Uterus (tissue), 4 donors: ENCODE data around the gene LANCL3. TPM values are rescaled to one million over a fixed set of nuclear protein-coding genes. Genes with fewer than 3 reads are reported as not detected.
"Not testable (repeated sequence)": the region's sequence is repeated elsewhere in the genome, so short reads cannot be mapped to it uniquely, and the experiment has no call there.

Experiments used
- DNase-seq, 2 donors: peaks; one replicate each; pipeline ENCODE4 v3.0.0-alpha.2; 2019 to 2020
- H3K27ac ChIP-seq, 2 donors: fragments of 200-600 bp; sonication (generic); 1 replicate in 1 of 2; 2 replicates in 1 of 2; pipeline ENCODE4 v1.5.1; 2016 to 2018
- H3K27me3 ChIP-seq, 2 donors: fragments of 200-600 bp; sonication (generic); one replicate each; pipeline ENCODE4 v1.5.1; 2018 to 2019; ENCODE audit warnings: control low read depth in 1 of 2
- H3K36me3 ChIP-seq, 2 donors: fragments of 200-600 bp; sonication (generic); one replicate each; pipeline ENCODE4 v1.5.1; 2019; ENCODE audit warnings: control low read depth in 1 of 2
- H3K4me1 ChIP-seq, 2 donors: fragments of 200-600 bp; sonication (generic); one replicate each; pipeline ENCODE4 v1.5.1; 2018 to 2019; ENCODE audit warnings: control low read depth in 1 of 2
- H3K4me3 ChIP-seq, 2 donors: fragments of 200-600 bp; sonication (generic); 1 replicate in 1 of 2; 2 replicates in 1 of 2; pipeline ENCODE4 v1.5.1; 2018 to 2019; ENCODE audit warnings: mild to moderate bottlenecking in 1 of 2
- H3K9me3 ChIP-seq, 2 donors: fragments of 200-600 bp; sonication (generic); one replicate each; pipeline ENCODE4 v1.5.1; 2019; ENCODE audit warnings: control low read depth in 1 of 2
- CTCF ChIP-seq, 4 experiments: fragments of 200-600 bp in 2 of 4; fragments of 450-650 bp in 2 of 4; sonication (generic) in 2 of 4; IDR thresholded peaks; one replicate each; pipeline ENCODE4 v1.5.1; 2016 to 2019; ENCODE audit warnings: antibody characterized with exemption in 4 of 4, mild to moderate bottlenecking in 2 of 4, moderate library complexity in 1 of 4
- POLR2A ChIP-seq, 2 donors: fragments of 450-650 bp; IDR thresholded peaks; one replicate each; pipeline ENCODE4 v1.6.1; 2016; ENCODE audit warnings: antibody characterized with exemption in 2 of 2, mild to moderate bottlenecking in 1 of 2, moderate library complexity in 1 of 2
- intact Hi-C: fragments of 100-400 bp; cut with DNase I; formaldehyde crosslinking; loops from one replicate; pipeline ENCODE4 v1.15.1; 2023; ENCODE audit warnings: low total_unique reads
- total RNA-seq, 4 donors: library from RNA; depleted of rRNA in 3 of 4; stranded (reverse); fragments of >200 nt in 3 of 4; gene quantifications; one replicate each; pipeline versions ENCODE4 v1.1.0 to v1.2.4, GENCODE V29; 2014 to 2023
- donor health status: DM: yes; HTN: yes; CAD: no.

Gene LANCL3
- total RNA-seq, 4 donors from 2014 or later, result 0.12 to 0.83 TPM; not detected in 2

GRCh38 chrX:37553476-37553875 lies 18.0 kb upstream of the LANCL3 start:
- no peaks in the 10 kb centered on the region for H3K9me3 ChIP-seq
- no peak overlapping the region for H3K4me3 ChIP-seq
- intact Hi-C loops, result no loop called here
- no peak for DNase-seq
- H3K27ac ChIP-seq, result no peak overlapping the region
- H3K4me1 ChIP-seq, result no peaks in the 10 kb centered on the region
- no peak for TF ChIP-seq POLR2A (IDR thresholded peaks at IDR 0.05)
- TF ChIP-seq CTCF (IDR thresholded peaks at IDR 0.05), result no peak
- H3K27me3 ChIP-seq, result no peaks in the 10 kb centered on the region
- no peaks in the 10 kb centered on the region for H3K36me3 ChIP-seq

GRCh38 chrX:37565254-37565653 lies 6.2 kb upstream of the LANCL3 start:
- not testable (repeated sequence) for H3K36me3 ChIP-seq

DNA sequence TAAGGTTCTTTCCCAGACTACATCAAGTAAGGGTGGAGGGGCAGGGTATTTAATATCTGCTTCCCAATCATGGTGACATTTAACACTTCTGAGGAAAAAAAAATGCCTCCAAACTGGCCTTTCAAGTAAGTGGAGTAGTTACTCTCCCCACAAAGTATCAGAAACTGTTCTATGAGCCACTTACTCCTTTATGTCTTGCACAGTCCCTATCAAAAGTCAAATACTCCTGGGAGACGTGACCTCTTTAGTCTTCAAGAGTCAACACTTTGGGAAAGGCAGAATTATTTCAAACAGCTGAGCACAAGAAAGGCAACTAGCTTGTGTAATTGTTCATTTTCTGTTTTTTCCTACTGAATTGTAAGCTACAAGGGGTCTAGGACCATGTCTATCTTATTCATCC lies 1.1 kb upstream of the LANCL3 start:
- intact Hi-C loops, H3K27ac ChIP-seq, H3K27me3 ChIP-seq, H3K4me3 ChIP-seq, H3K36me3 ChIP-seq, DNase-seq, H3K9me3 ChIP-seq, H3K4me1 ChIP-seq: not testable (repeated sequence)

More at GRCh38 chrX:37565254-37565653, 6.2 kb upstream of the LANCL3 start:
- H3K4me1 ChIP-seq, DNase-seq, H3K9me3 ChIP-seq, intact Hi-C loops, H3K4me3 ChIP-seq, H3K27me3 ChIP-seq, H3K27ac ChIP-seq: not testable (repeated sequence)

GRCh38 chrX:37572108-37572587 lies 687 bp downstream of the LANCL3 start:
- intact Hi-C loops, H3K27ac ChIP-seq: not testable (repeated sequence)

DNA sequence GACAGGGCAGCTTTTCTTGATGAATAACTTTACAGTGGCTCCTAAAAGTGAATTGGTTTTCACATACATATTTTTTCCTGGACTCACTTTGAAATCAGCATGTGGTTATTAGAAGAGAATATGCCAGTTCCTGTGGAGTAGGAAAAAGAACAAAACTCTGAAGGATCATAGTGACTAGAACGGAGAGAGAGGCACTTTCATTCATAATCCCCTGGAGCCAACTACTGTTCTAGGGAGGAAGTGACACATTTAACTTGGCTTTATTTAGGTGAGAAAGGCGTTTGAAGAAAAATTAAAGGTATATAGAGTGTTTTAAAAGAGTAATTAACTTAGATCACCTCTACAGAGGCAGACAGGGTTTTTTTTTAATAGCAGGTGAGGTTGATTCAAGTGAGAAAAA lies 1.7 kb downstream of the LANCL3 start:
- DNase-seq, H3K4me1 ChIP-seq, H3K9me3 ChIP-seq, intact Hi-C loops, H3K27me3 ChIP-seq, H3K36me3 ChIP-seq, H3K4me3 ChIP-seq, H3K27ac ChIP-seq: not testable (repeated sequence)

More at GRCh38 chrX:37572108-37572587, 687 bp downstream of the LANCL3 start:
- H3K9me3 ChIP-seq, H3K27me3 ChIP-seq, H3K4me1 ChIP-seq, H3K36me3 ChIP-seq, DNase-seq: not testable (repeated sequence)
- H3K4me3 ChIP-seq, result peak overlapping the region in 1 of 2 donors; percentile 17

- H3K36me3 ChIP-seq, result no peaks in the 10 kb centered on the region
- no peaks in the 10 kb centered on the region for H3K27me3 ChIP-seq
- no peaks in the 10 kb centered on the region for H3K4me1 ChIP-seq
- no peak overlapping the region for H3K4me3 ChIP-seq
- TF ChIP-seq POLR2A (IDR thresholded peaks at IDR 0.05), result no peak
- no peak for TF ChIP-seq CTCF (IDR thresholded peaks at IDR 0.05)
- H3K27ac ChIP-seq, result no peak overlapping the region
- intact Hi-C loops, result no loop called here
- H3K9me3 ChIP-seq, result no peaks in the 10 kb centered on the region
- DNase-seq, result no peak
These were observed 6.6 kb downstream of the LANCL3 start for GRCh38 chrX:37578045-37578444.

DNA sequence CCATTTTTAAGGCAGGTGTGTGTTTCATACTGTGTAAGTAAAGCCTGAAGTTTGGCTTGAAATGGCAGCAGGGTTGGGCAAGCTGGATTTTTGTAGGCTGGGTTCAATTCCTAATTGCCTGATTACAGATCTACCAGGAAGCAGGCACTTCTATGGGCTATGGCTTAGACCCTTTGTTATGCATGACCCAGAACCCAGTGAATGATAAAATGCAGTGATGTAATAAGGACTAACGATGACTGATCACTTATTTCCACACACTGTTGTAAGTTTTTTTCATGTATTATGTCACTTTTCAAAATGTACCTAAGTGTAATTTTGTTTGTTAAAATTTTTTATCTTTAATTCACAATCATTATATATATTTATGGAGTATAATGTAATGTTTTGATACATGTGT lies 8.6 kb downstream of the LANCL3 start:
- Histone ChIP-seq H3K27me3 (no peaks in the 10 kb centered on the region), H3K27ac (no peak overlapping the region), H3K4me1 (no peaks in the 10 kb centered on the region), H3K4me3 (no peak overlapping the region), H3K9me3 (no peaks in the 10 kb centered on the region), H3K36me3 (no peaks in the 10 kb centered on the region)
- TF ChIP-seq POLR2A (IDR thresholded peaks at IDR 0.05), result no peak
- no peak for TF ChIP-seq CTCF (IDR thresholded peaks at IDR 0.05)
- intact Hi-C loops, result no loop called here
- DNase-seq, result no peak

GRCh38 chrX:37587337-37587736 lies 15.9 kb downstream of the LANCL3 start:
- H3K9me3 ChIP-seq, DNase-seq, H3K27me3 ChIP-seq, H3K36me3 ChIP-seq, H3K4me3 ChIP-seq, intact Hi-C loops, H3K4me1 ChIP-seq, H3K27ac ChIP-seq: not testable (repeated sequence)
